ENCODE results near the gene AKR1C8.
"Not testable (repeated sequence)": the region's sequence is repeated elsewhere in the genome, so short reads cannot be mapped to it uniquely, and the experiment has no call there.

Gene AKR1C8

GRCh38 chr10:5196702-5197113, 11.8 kb upstream of the AKR1C8 start, which contains the start of gene AKR1C4:
Gene AKR1C4, plus strand, starts transcription at chr10:5196837. Its CDS starts 31 bp downstream, at chr10:5196868.
- ChIA-PET CTCF (no interaction called here), POLR2A (no interaction called here)
- H3K4me3 ChIP-seq (ENCODE audit: low read depth, low read length): no peak within 1 kb of the TSS
- TF ChIP-seq CTCF (IDR thresholded peaks at IDR 0.05; ENCODE audit: insufficient read depth, low read length, missing control alignments): no peak
- DNase-seq (ENCODE audit: low read depth, low spot score): no peak

GRCh38 chr10:5195727-5196374, 10.9 kb upstream of the AKR1C8 start:
- no peak for DNase-seq (ENCODE audit: low read depth, low spot score)
- no peak overlapping the region for H3K4me3 ChIP-seq (ENCODE audit: low read depth, low read length)
- no peak for TF ChIP-seq CTCF (IDR thresholded peaks at IDR 0.05; ENCODE audit: insufficient read depth, low read length, missing control alignments)
- ChIA-PET POLR2A (no interaction called here), CTCF (no interaction called here)

- no peak overlapping the region for H3K4me3 ChIP-seq (ENCODE audit: low read depth, low read length)
- CTCF ChIA-PET: interaction anchor here (1.1 kb wide), 1 partner anchor 345 kb away, joined by 3 read pairs; no protein-coding TSS in a partner anchor
- POLR2A ChIA-PET: no interaction called here
- no peak for TF ChIP-seq CTCF (IDR thresholded peaks at IDR 0.05; ENCODE audit: insufficient read depth, low read length, missing control alignments)
- DNase-seq (ENCODE audit: low read depth, low spot score): no peak
Measured at GRCh38 chr10:5194431-5194830, 9.5 kb upstream of the AKR1C8 start.

- ChIA-PET CTCF (no interaction called here), POLR2A (no interaction called here)
- DNase-seq (ENCODE audit: low read depth, low spot score): no peak
- no peak for TF ChIP-seq CTCF (IDR thresholded peaks at IDR 0.05; ENCODE audit: insufficient read depth, low read length, missing control alignments)
- no peak overlapping the region for H3K4me3 ChIP-seq (ENCODE audit: low read depth, low read length)
Measured at GRCh38 chr10:5188358-5188757, 3.4 kb upstream of the AKR1C8 start.

- CTCF ChIA-PET: no interaction called here
- POLR2A ChIA-PET: no interaction called here
- no peak for TF ChIP-seq CTCF (IDR thresholded peaks at IDR 0.05; ENCODE audit: insufficient read depth, low read length, missing control alignments)
- no peak for DNase-seq (ENCODE audit: low read depth, low spot score)
- no peak overlapping the region for H3K4me3 ChIP-seq (ENCODE audit: low read depth, low read length)
Measured at GRCh38 chr10:5187867-5188266, 2.9 kb upstream of the AKR1C8 start.

- POLR2A ChIA-PET: no interaction called here
- no peak for DNase-seq (ENCODE audit: low read depth, low spot score)
- CTCF ChIA-PET: no interaction called here
- no peak overlapping the region for H3K4me3 ChIP-seq (ENCODE audit: low read depth, low read length)
- TF ChIP-seq CTCF (IDR thresholded peaks at IDR 0.05; ENCODE audit: insufficient read depth, low read length, missing control alignments): no peak
Measured at GRCh38 chr10:5183923-5184322, 1.0 kb downstream of the AKR1C8 start.

- CTCF ChIA-PET; DNase-seq (ENCODE audit: low read depth, low spot score); POLR2A ChIA-PET; H3K4me3 ChIP-seq (ENCODE audit: low read depth, low read length): not testable (repeated sequence)
Measured at GRCh38 chr10:5180503-5180902, 4.4 kb downstream of the AKR1C8 start.

- H3K4me3 ChIP-seq (ENCODE audit: low read depth, low read length); CTCF ChIA-PET; POLR2A ChIA-PET; DNase-seq (ENCODE audit: low read depth, low spot score): not testable (repeated sequence)
Measured at GRCh38 chr10:5175581-5175980, 9.4 kb downstream of the AKR1C8 start.

Measured in AG04449 (cell line).